Mammary epithelial cell (primary cell): ENCODE measurements around the gene PTPRN.

Experiments used
- EZH2 ChIP-seq: IDR thresholded peaks from 2 replicates; pipeline ENCODE4 v1.6.1; 2012; ENCODE audit warnings: low read length, inconsistent platforms, borderline replicate concordance
- TF ChIP-seq, protein P1 (sequence below), 2 donors: IDR thresholded peaks in 1 of 2; conservative IDR thresholded peaks in 1 of 2; 2 replicates each; pipeline ENCODE4 v1.5.1; 2011 to 2012; ENCODE audit warnings: inconsistent platforms in 2 of 2, low read length in 2 of 2, mild to moderate bottlenecking in 2 of 2, control low read depth in 1 of 2, low read depth in 1 of 2; ENCODE audit not compliant: insufficient read depth in 1 of 2; ENCODE audit errors: extremely low read depth in 1 of 2

- TF ChIP-seq, protein P1, sequence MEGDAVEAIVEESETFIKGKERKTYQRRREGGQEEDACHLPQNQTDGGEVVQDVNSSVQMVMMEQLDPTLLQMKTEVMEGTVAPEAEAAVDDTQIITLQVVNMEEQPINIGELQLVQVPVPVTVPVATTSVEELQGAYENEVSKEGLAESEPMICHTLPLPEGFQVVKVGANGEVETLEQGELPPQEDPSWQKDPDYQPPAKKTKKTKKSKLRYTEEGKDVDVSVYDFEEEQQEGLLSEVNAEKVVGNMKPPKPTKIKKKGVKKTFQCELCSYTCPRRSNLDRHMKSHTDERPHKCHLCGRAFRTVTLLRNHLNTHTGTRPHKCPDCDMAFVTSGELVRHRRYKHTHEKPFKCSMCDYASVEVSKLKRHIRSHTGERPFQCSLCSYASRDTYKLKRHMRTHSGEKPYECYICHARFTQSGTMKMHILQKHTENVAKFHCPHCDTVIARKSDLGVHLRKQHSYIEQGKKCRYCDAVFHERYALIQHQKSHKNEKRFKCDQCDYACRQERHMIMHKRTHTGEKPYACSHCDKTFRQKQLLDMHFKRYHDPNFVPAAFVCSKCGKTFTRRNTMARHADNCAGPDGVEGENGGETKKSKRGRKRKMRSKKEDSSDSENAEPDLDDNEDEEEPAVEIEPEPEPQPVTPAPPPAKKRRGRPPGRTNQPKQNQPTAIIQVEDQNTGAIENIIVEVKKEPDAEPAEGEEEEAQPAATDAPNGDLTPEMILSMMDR (conservative IDR thresholded peaks at IDR 0.05 in 1 of 2, IDR thresholded peaks at IDR 0.05 in 1 of 2; ENCODE audit: extremely low read depth in 1 of 2, insufficient read depth in 1 of 2, low read depth in 1 of 2, low read length in 2 of 2) = no peak
- TF ChIP-seq EZH2 = no peak
Measured at GRCh38 chr2:219282375-219282774, 26.8 kb downstream of the PTPRN start.
